ENCODE data around the gene NCAM2. TPM values are rescaled to one million over a fixed set of nuclear protein-coding genes. Genes with fewer than 3 reads are reported as not detected.

The NCAM2 gene
- polyA plus RNA-seq, 1 experiment = 7.7 TPM

GRCh38 chr21:21085206-21085605 lies 87.0 kb downstream of the NCAM2 start:
- Histone ChIP-seq H3K4me3 (ENCODE audit: low read depth, low read length) (no peak overlapping the region), H3K9me3 (ENCODE audit: control insufficient read depth, insufficient read depth, low read length) (no peaks in the 10 kb centered on the region), H3K27me3 (ENCODE audit: control insufficient read depth, insufficient read depth, low read length) (no peaks in the 10 kb centered on the region), H3K27ac (ENCODE audit: low read depth, low read length) (no peak overlapping the region)
- TF ChIP-seq CTCF (IDR thresholded peaks at IDR 0.05; ENCODE audit: low read depth, low read length) = no peak
- ChIA-PET POLR2A (no interaction called here), CTCF (no interaction called here)
- no peak for DNase-seq (ENCODE audit: low read depth, low spot score)

GRCh38 chr21:21096956-21097355 lies 98.7 kb downstream of the NCAM2 start:
- no peak for DNase-seq (ENCODE audit: low read depth, low spot score)
- TF ChIP-seq CTCF (IDR thresholded peaks at IDR 0.05; ENCODE audit: low read depth, low read length) = no peak
- POLR2A ChIA-PET = no interaction called here
- H3K4me3 ChIP-seq (ENCODE audit: low read depth, low read length) = no peak overlapping the region
- H3K27ac ChIP-seq (ENCODE audit: low read depth, low read length) = no peak overlapping the region
- H3K9me3 ChIP-seq (ENCODE audit: control insufficient read depth, insufficient read depth, low read length) = no peaks in the 10 kb centered on the region
- CTCF ChIA-PET = interaction anchor here (1.3 kb wide), 1 partner anchor 98 kb away, joined by 3 read pairs; no protein-coding TSS in a partner anchor
- no peaks in the 10 kb centered on the region for H3K27me3 ChIP-seq (ENCODE audit: control insufficient read depth, insufficient read depth, low read length)

GRCh38 chr21:21097466-21097865 lies 99.3 kb downstream of the NCAM2 start:
- H3K4me3 ChIP-seq (ENCODE audit: low read depth, low read length) = no peak overlapping the region
- TF ChIP-seq CTCF (IDR thresholded peaks at IDR 0.05; ENCODE audit: low read depth, low read length) = no peak
- ChIA-PET CTCF (interaction anchor here (1.3 kb wide), 1 partner anchor 98 kb away, joined by 3 read pairs; no protein-coding TSS in a partner anchor), POLR2A (interaction anchor here (0.6 kb wide), 1 partner anchor 60 kb away, joined by 3 read pairs; no protein-coding TSS in a partner anchor)
- no peak overlapping the region for H3K27ac ChIP-seq (ENCODE audit: low read depth, low read length)
- no peaks in the 10 kb centered on the region for H3K9me3 ChIP-seq (ENCODE audit: control insufficient read depth, insufficient read depth, low read length)
- no peaks in the 10 kb centered on the region for H3K27me3 ChIP-seq (ENCODE audit: control insufficient read depth, insufficient read depth, low read length)
- no peak for DNase-seq (ENCODE audit: low read depth, low spot score)

GRCh38 chr21:21101911-21102310 lies 103.7 kb downstream of the NCAM2 start:
- no peak overlapping the region for H3K4me3 ChIP-seq (ENCODE audit: low read depth, low read length)
- DNase-seq (ENCODE audit: low read depth, low spot score) = peak; percentile 43
- no peaks in the 10 kb centered on the region for H3K9me3 ChIP-seq (ENCODE audit: control insufficient read depth, insufficient read depth, low read length)
- no peak overlapping the region for H3K27ac ChIP-seq (ENCODE audit: low read depth, low read length)
- ChIA-PET CTCF (interaction anchor here (0.6 to 3.7 kb wide), 8 partner anchors 24 to 820 kb away, joined by 3 to 21 read pairs (median 4); partner anchors contain the start of gene NCAM2), POLR2A (no interaction called here)
- peak; percentile 28; the same call in 1 of the 2 replicates for TF ChIP-seq CTCF (IDR thresholded peaks at IDR 0.05; ENCODE audit: low read depth, low read length)
- H3K27me3 ChIP-seq (ENCODE audit: control insufficient read depth, insufficient read depth, low read length) = no peaks in the 10 kb centered on the region

GRCh38 chr21:21102896-21103295 lies 104.7 kb downstream of the NCAM2 start:
- H3K9me3 ChIP-seq (ENCODE audit: control insufficient read depth, insufficient read depth, low read length) = no peaks in the 10 kb centered on the region
- POLR2A ChIA-PET = no interaction called here
- no peak overlapping the region for H3K27ac ChIP-seq (ENCODE audit: low read depth, low read length)
- no peak overlapping the region for H3K4me3 ChIP-seq (ENCODE audit: low read depth, low read length)
- no peak for DNase-seq (ENCODE audit: low read depth, low spot score)
- no peak for TF ChIP-seq CTCF (IDR thresholded peaks at IDR 0.05; ENCODE audit: low read depth, low read length)
- H3K27me3 ChIP-seq (ENCODE audit: control insufficient read depth, insufficient read depth, low read length) = no peaks in the 10 kb centered on the region
- CTCF ChIA-PET = interaction anchor here (0.7 to 3.7 kb wide), 3 partner anchors 13 to 103 kb away, joined by 3 to 21 read pairs (median 20); no protein-coding TSS in a partner anchor
